Liver (tissue), 9 donors: ENCODE data around the gene ANKFN1. TPM values are rescaled to one million over a fixed set of nuclear protein-coding genes. Genes with fewer than 3 reads are reported as not detected.

Experiments
- DNase-seq: peaks from one replicate; pipeline ENCODE4 v3.0.0-alpha.2; 2017; ENCODE audit warnings: low spot score
- H3K27ac ChIP-seq, 2 donors: one replicate each; pipeline ENCODE4 v1.7.0; 2013; ENCODE audit warnings: inconsistent platforms in 2 of 2, low read length in 2 of 2, control low read depth in 1 of 2, low read depth in 1 of 2, mild to moderate bottlenecking in 1 of 2
- H3K27me3 ChIP-seq, 4 donors: one replicate each; pipeline versions ENCODE4 v1.6.1 to v1.7.0; 2013; ENCODE audit warnings: low read length in 3 of 4, inconsistent platforms in 1 of 4, mild to moderate bottlenecking in 1 of 4, moderate library complexity in 1 of 4; ENCODE audit not compliant: control insufficient read depth in 4 of 4, insufficient read depth in 4 of 4
- H3K36me3 ChIP-seq, 4 donors: one replicate each; pipeline versions ENCODE4 v1.6.1 to v1.7.0; 2013; ENCODE audit warnings: low read length in 3 of 4, mild to moderate bottlenecking in 3 of 4, low read depth in 1 of 4, moderate library complexity in 1 of 4; ENCODE audit not compliant: control insufficient read depth in 4 of 4, insufficient read depth in 3 of 4
- H3K4me1 ChIP-seq, 4 donors: one replicate each; pipeline versions ENCODE4 v1.6.1 to v1.7.0; 2013; ENCODE audit warnings: low read length in 3 of 4, mild to moderate bottlenecking in 3 of 4, moderate library complexity in 1 of 4; ENCODE audit not compliant: control insufficient read depth in 4 of 4, insufficient read depth in 4 of 4
- H3K4me3 ChIP-seq, 3 donors: one replicate each; pipeline versions ENCODE4 v1.6.1 to v1.7.0; 2013; ENCODE audit warnings: low read length in 3 of 3, control low read depth in 1 of 3, low read depth in 1 of 3, mild to moderate bottlenecking in 1 of 3
- H3K9ac ChIP-seq, 2 donors: one replicate each; pipeline ENCODE4 v1.7.0; 2013; ENCODE audit warnings: low read length in 2 of 2, mild to moderate bottlenecking in 2 of 2, moderate library complexity in 2 of 2, control low read depth in 1 of 2, low read depth in 1 of 2
- H3K9me3 ChIP-seq, 4 donors: one replicate each; pipeline versions ENCODE4 v1.6.1 to v1.7.0; 2013; ENCODE audit warnings: low read length in 3 of 4; ENCODE audit not compliant: control insufficient read depth in 4 of 4
- ATF3 ChIP-seq: IDR thresholded peaks from 2 replicates; pipeline ENCODE4 v1.6.1; 2016; ENCODE audit warnings: antibody characterized with exemption
- CTCF ChIP-seq: fragments of 150-350 bp; IDR thresholded peaks from 2 replicates; pipeline ENCODE4 v1.5.1; 2017; ENCODE audit warnings: improper control_type of control experiment, low read depth, low read length; ENCODE audit not compliant: missing input control
- EGR1 ChIP-seq, 2 donors: IDR thresholded peaks; 2 replicates each; pipeline ENCODE4 v1.6.1; 2016 to 2018; ENCODE audit warnings: antibody characterized with exemption in 2 of 2, low read depth in 2 of 2
- FOXA1 ChIP-seq: IDR thresholded peaks from 2 replicates; pipeline ENCODE4 v1.6.1; 2016; ENCODE audit warnings: antibody characterized with exemption
- FOXA2 ChIP-seq: IDR thresholded peaks from 2 replicates; pipeline ENCODE4 v1.6.1; 2016; ENCODE audit warnings: antibody characterized with exemption
- GABPA ChIP-seq, 2 donors: IDR thresholded peaks in 1 of 2; conservative IDR thresholded peaks in 1 of 2; 2 replicates each; pipeline ENCODE4 v1.6.1; 2016; ENCODE audit warnings: antibody characterized with exemption in 2 of 2, mild to moderate bottlenecking in 1 of 2, moderate library complexity in 1 of 2
- HNF4A ChIP-seq, 2 donors: conservative IDR thresholded peaks; 2 replicates each; pipeline ENCODE4 v1.6.1; 2016; ENCODE audit warnings: antibody characterized with exemption in 2 of 2, mild to moderate bottlenecking in 2 of 2
- HNF4G ChIP-seq: IDR thresholded peaks from 2 replicates; pipeline ENCODE4 v1.6.1; 2016; ENCODE audit warnings: antibody characterized with exemption
- JUND ChIP-seq, 2 donors: IDR thresholded peaks; 2 replicates each; pipeline ENCODE4 v1.6.1; 2016; ENCODE audit warnings: antibody characterized with exemption in 2 of 2
- MAX ChIP-seq: IDR thresholded peaks from 2 replicates; pipeline ENCODE4 v1.6.1; 2016; ENCODE audit warnings: antibody characterized with exemption
- REST ChIP-seq: IDR thresholded peaks from 2 replicates; pipeline ENCODE4 v1.6.1; 2016; ENCODE audit warnings: antibody characterized with exemption, mild to moderate bottlenecking
- RXRA ChIP-seq, 2 donors: IDR thresholded peaks; 2 replicates each; pipeline ENCODE4 v1.6.1; 2017 to 2018; ENCODE audit warnings: antibody characterized with exemption in 2 of 2, mild to moderate bottlenecking in 1 of 2
- SP1 ChIP-seq: IDR thresholded peaks from 2 replicates; pipeline ENCODE4 v1.6.1; 2018; ENCODE audit warnings: antibody characterized with exemption, mild to moderate bottlenecking
- TAF1 ChIP-seq: conservative IDR thresholded peaks from 2 replicates; pipeline ENCODE4 v1.6.1; 2016; ENCODE audit warnings: antibody characterized with exemption, mild to moderate bottlenecking
- YY1 ChIP-seq: IDR thresholded peaks from 2 replicates; pipeline ENCODE4 v1.6.1; 2016; ENCODE audit warnings: antibody characterized with exemption, mild to moderate bottlenecking
- ZBTB33 ChIP-seq: IDR thresholded peaks from 2 replicates; pipeline ENCODE4 v1.6.1; 2016; ENCODE audit warnings: antibody characterized with exemption
- WGBS: extraction: QIAGEN DNeasy Blood & Tissue Kit; methylation state at CpG from one replicate; pipeline ENCODE4 v1.1.7; 2013; 5-methylcytosine and 5-hydroxymethylcytosine counted together
- polyA plus RNA-seq, 2 donors: library from polyadenylated mRNA; stranded (reverse) in 1 of 2; unstranded in 1 of 2; fragments of 200-250 nt in 1 of 2; fragments of >200 nt in 1 of 2; fragmentation: Nextera tagmentation in 1 of 2; extraction: Ambion mirVana in 1 of 2; gene quantifications; one replicate each; pipeline versions ENCODE4 v1.2.1 to v1.2.3, GENCODE V29; 2013 to 2015
- total RNA-seq, 2 donors: library from RNA; depleted of rRNA; stranded (reverse); fragments of >200 nt; gene quantifications; one replicate each; pipeline ENCODE4 v1.2.3, GENCODE V29; 2014
- donor health status: healthy.
- donor health status: healthy.
- donor health status: healthy.
- donor health status: healthy.
- donor health status: healthy.

ANKFN1 gene
- total and polyA plus RNA-seq, 4 donors: not detected

DNA sequence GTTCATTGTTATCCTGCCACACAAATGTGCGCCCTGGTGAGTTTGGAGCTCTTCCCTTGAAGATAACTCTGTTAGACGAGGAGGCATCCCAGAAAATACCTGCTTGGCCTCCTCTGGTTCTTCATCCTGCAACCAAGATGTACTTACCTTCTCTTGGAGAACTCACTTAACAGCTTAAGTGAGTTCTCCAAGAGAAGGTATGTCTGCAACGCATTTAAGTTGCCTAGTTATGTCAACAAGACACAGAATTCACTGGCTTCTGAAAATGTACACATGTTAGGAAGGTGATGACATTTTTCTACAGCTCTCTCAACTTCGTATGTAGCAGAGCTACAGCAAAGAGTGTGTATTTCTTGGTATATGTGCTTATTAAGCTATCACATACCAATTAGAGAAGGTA lies 361.6 kb downstream of the ANKFN1 start:
- no peaks in the 10 kb centered on the region for H3K27me3 ChIP-seq
- 72% methylated on average over 4 of the region's 4 CpGs for WGBS

More for the DNA sequence above, 361.6 kb downstream of the ANKFN1 start:
- Histone ChIP-seq H3K9ac (no peak overlapping the region), H3K9me3 (no peaks in the 10 kb centered on the region), H3K4me3 (no peak overlapping the region), H3K27ac (no peak overlapping the region), H3K36me3 (no peaks in the 10 kb centered on the region), H3K4me1 (no peaks in the 10 kb centered on the region)
- DNase-seq: no peak
- TF ChIP-seq YY1 (no peak), CTCF (no peak), RXRA (IDR thresholded peaks at IDR 0.05) (no peak), ATF3 (no peak), EGR1 (IDR thresholded peaks at IDR 0.05; ENCODE audit: low read depth in 2 of 2) (no peak), FOXA2 (no peak), HNF4G (no peak), ZBTB33 (no peak), HNF4A (conservative IDR thresholded peaks at IDR 0.05) (no peak), FOXA1 (no peak), JUND (IDR thresholded peaks at IDR 0.05) (no peak), GABPA (IDR thresholded peaks at IDR 0.05 in 1 of 2, conservative IDR thresholded peaks at IDR 0.05 in 1 of 2) (no peak), SP1 (no peak), MAX (no peak), TAF1 (no peak), REST (no peak)
